Adrenal gland (tissue), 12 donors: ENCODE data around the gene ARL13B. TPM values are rescaled to one million over a fixed set of nuclear protein-coding genes. Genes with fewer than 3 reads are reported as not detected.

Source experiments
- DNase-seq, 7 donors: peaks; one replicate each; pipeline ENCODE4 v3.0.0-alpha.2; 2019 to 2020
- H3K27ac ChIP-seq, 5 donors: fragments of 200-600 bp; sonication (generic) in 4 of 5; 1 replicate in 3 of 5; 2 replicates in 2 of 5; pipeline versions ENCODE4 v1.5.1 to v1.8.0; 2016 to 2020; ENCODE audit warnings: mild to moderate bottlenecking in 1 of 5
- H3K27me3 ChIP-seq: fragments of 200-600 bp; 2 replicates; pipeline ENCODE4 v1.8.0; 2021
- H3K36me3 ChIP-seq, 2 donors: fragments of 200-600 bp; replicated peaks in 1 of 2; 1 replicate in 1 of 2; 2 replicates in 1 of 2; pipeline versions ENCODE4 v1.5.1 to v1.8.0; 2018 to 2022
- H3K4me1 ChIP-seq, 2 donors: fragments of 200-600 bp; replicated peaks in 1 of 2; 1 replicate in 1 of 2; 2 replicates in 1 of 2; pipeline versions ENCODE4 v1.5.1 to v1.8.0; 2018 to 2021
- H3K4me3 ChIP-seq, 4 donors: fragments of 200-600 bp; sonication (generic) in 3 of 4; one replicate each; pipeline ENCODE4 v1.5.1; 2016 to 2018
- H3K9me3 ChIP-seq, 3 donors: fragments of 200-600 bp; sonication (generic) in 1 of 3; replicated peaks in 1 of 3; 1 replicate in 2 of 3; 2 replicates in 1 of 3; pipeline versions ENCODE4 v1.5.1 to v1.8.0; 2016 to 2021
- CTCF ChIP-seq, 6 experiments: fragments of 450-650 bp in 4 of 6; fragments of 200-600 bp in 2 of 6; sonication (generic) in 1 of 6; IDR thresholded peaks; 1 replicate in 5 of 6; 2 replicates in 1 of 6; pipeline versions ENCODE4 v1.5.1 to v1.8.0; 2016 to 2021; ENCODE audit warnings: antibody characterized with exemption in 6 of 6, mild to moderate bottlenecking in 2 of 6, moderate library complexity in 1 of 6
- POLR2A ChIP-seq, 2 donors: fragments of 450-650 bp; IDR thresholded peaks; one replicate each; pipeline ENCODE4 v1.6.1; 2017; ENCODE audit warnings: antibody characterized with exemption in 2 of 2, mild to moderate bottlenecking in 2 of 2, moderate library complexity in 1 of 2
- WGBS, 4 donors: extraction: QIAGEN DNeasy Blood & Tissue Kit in 2 of 4; methylation state at CpG; one replicate each; pipeline versions ENCODE4 v1.1.5 to v1.1.7; 2013 to 2017; 5-methylcytosine and 5-hydroxymethylcytosine counted together
- intact Hi-C, 2 donors: fragments of 100-400 bp; cut with DNase I; formaldehyde crosslinking; loops; one replicate each; pipeline versions ENCODE4 v1.14.1 to v1.15.0; 2022 to 2023
- polyA plus RNA-seq, 3 donors: library from polyadenylated mRNA; stranded (reverse); fragments of 200-250 nt in 2 of 3; fragments of 350-450 nt in 1 of 3; fragmentation: Illumina TruSeq in 1 of 3; extraction: RNeasy Lipid Tissue Mini Kit (QIAGEN cat#74804) in 1 of 3; gene quantifications; one replicate each; pipeline ENCODE4 v1.2.3, GENCODE V29; 2013 to 2014
- total RNA-seq, 9 donors: library from RNA; depleted of rRNA in 4 of 9; stranded (reverse); fragments of >200 nt in 4 of 9; fragments of 120-200 nt in 1 of 9; fragmentation: NEBNext Ultra II Directional in 1 of 9; extraction: Animal tissue kit (Norgen Biotek cat#: 25700) in 1 of 9; gene quantifications; one replicate each; pipeline versions ENCODE4 v1.1.0 to v1.2.4, GENCODE V29; 2013 to 2023
- donor health status: healthy with polysubstance abuse.
- donor health status: Bipolar disorder and iron deficiency.
- donor health status: DM: yes; HTN: yes; CAD: no.
- donor health status: DM: no; HTN: no; CAD: no.
- donor health status: DM: no; HTN: no; CAD: no.
- donor health status: DM: yes; HTN: yes; CAD: no.

ARL13B gene
- total and polyA plus RNA-seq, 12 donors: 3.2 to 7.7 (median 5.9) TPM

GRCh38 chr3:93973131-93974126 lies 6.5 kb upstream of the ARL13B start, which contains the start of gene PROS1:
PROS1 (minus strand) TSS chr3:93973896; CDS start chr3:93973749, 147 bp downstream.
- intact Hi-C loops: no loop called here
- peak within 1 kb of the TSS in 2 of 4 donors; percentile 40 to 82 for H3K4me3 ChIP-seq
- no peaks in the 10 kb centered on the region for H3K27me3 ChIP-seq
- peak; percentile 74 to 91 (median 85) for DNase-seq
- TF ChIP-seq CTCF (IDR thresholded peaks at IDR 0.05) (no peak), POLR2A (IDR thresholded peaks at IDR 0.05) (peak; percentile 43 to 49)
- no peaks in the 10 kb centered on the region for H3K9me3 ChIP-seq
- H3K27ac ChIP-seq: peak within 1 kb of the TSS; percentile 37 to 93 (median 70)
- peaks cover 4 to 21% of the 10 kb centered on the region in 2 donors for H3K4me1 ChIP-seq
- 1 to 9% (median 3%) methylated on average over 5 to 53 of the region's 53 CpGs for WGBS, 4 donors
- no peaks in the 10 kb centered on the region for H3K36me3 ChIP-seq

GRCh38 chr3:93981649-93982048 lies 1.7 kb downstream of the ARL13B start:
- Histone ChIP-seq H3K27me3 (no peaks in the 10 kb centered on the region), H3K9me3 (no peaks in the 10 kb centered on the region), H3K4me1 (peaks cover 0 to 7% of the 10 kb centered on the region in 2 donors), H3K27ac (no peak overlapping the region), H3K36me3 (no peaks in the 10 kb centered on the region), H3K4me3 (no peak overlapping the region)
- no peak for DNase-seq
- intact Hi-C loops: no loop called here
- no peak for TF ChIP-seq CTCF (IDR thresholded peaks at IDR 0.05)
- TF ChIP-seq POLR2A (IDR thresholded peaks at IDR 0.05): no peak
- 96 to 97% (median 97%) methylated on average over 13 of the region's 13 CpGs for WGBS, 4 donors

GRCh38 chr3:93983408-93983807 lies 3.5 kb downstream of the ARL13B start:
- intact Hi-C loops: no loop called here
- TF ChIP-seq POLR2A (IDR thresholded peaks at IDR 0.05) (no peak), CTCF (IDR thresholded peaks at IDR 0.05) (no peak)
- H3K36me3 ChIP-seq: no peaks in the 10 kb centered on the region
- no peaks in the 10 kb centered on the region for H3K27me3 ChIP-seq
- peaks cover 0 to 7% of the 10 kb centered on the region in 2 donors for H3K4me1 ChIP-seq
- no peak for DNase-seq
- H3K9me3 ChIP-seq: no peaks in the 10 kb centered on the region
- H3K4me3 ChIP-seq: no peak overlapping the region
- no peak overlapping the region for H3K27ac ChIP-seq
- WGBS, 4 donors: 93 to 97% (median 95%) methylated on average over 3 of the region's 3 CpGs

- Histone ChIP-seq H3K4me1 (peaks cover 0 to 7% of the 10 kb centered on the region in 2 donors), H3K4me3 (no peak overlapping the region), H3K9me3 (no peaks in the 10 kb centered on the region), H3K27me3 (no peaks in the 10 kb centered on the region), H3K36me3 (no peaks in the 10 kb centered on the region), H3K27ac (no peak overlapping the region)
- DNase-seq: no peak
- intact Hi-C loops: no loop called here
- TF ChIP-seq CTCF (IDR thresholded peaks at IDR 0.05): no peak
- TF ChIP-seq POLR2A (IDR thresholded peaks at IDR 0.05): no peak
- WGBS, 4 donors: 88 to 95% (median 94%) methylated on average over 5 of the region's 5 CpGs
These were observed 4.7 kb downstream of the ARL13B start for GRCh38 chr3:93984618-93985017.
